Breast epithelium (tissue), 4 donors: Measurements from ENCODE around the gene SLC16A5. TPM values are rescaled to one million over a fixed set of nuclear protein-coding genes. Genes with fewer than 3 reads are reported as not detected.

Experiments
- DNase-seq, 2 donors: peaks; one replicate each; pipeline ENCODE4 v3.0.0-alpha.2; 2019; ENCODE audit warnings: low spot score in 2 of 2
- H3K27ac ChIP-seq, 2 donors: fragments of 200-600 bp; sonication (generic) in 1 of 2; one replicate each; pipeline ENCODE4 v1.5.1; 2016 to 2019; ENCODE audit warnings: mild to moderate bottlenecking in 1 of 2
- H3K27me3 ChIP-seq, 2 donors: fragments of 200-600 bp; sonication (generic) in 1 of 2; one replicate each; pipeline versions ENCODE4 v1.5.1 to v1.6.0; 2017 to 2019; ENCODE audit warnings: control low read depth in 1 of 2, mild to moderate bottlenecking in 1 of 2
- H3K36me3 ChIP-seq: fragments of 200-600 bp; one replicate; pipeline ENCODE4 v1.5.1; 2019
- H3K4me1 ChIP-seq, 2 donors: fragments of 200-600 bp; sonication (generic); one replicate each; pipeline ENCODE4 v1.5.1; 2016 to 2019; ENCODE audit warnings: control low read depth in 1 of 2
- H3K4me3 ChIP-seq, 3 donors: fragments of 200-600 bp; sonication (generic); 1 replicate in 2 of 3; 2 replicates in 1 of 3; pipeline ENCODE4 v1.5.1; 2016 to 2019; ENCODE audit warnings: mild to moderate bottlenecking in 3 of 3, moderate library complexity in 2 of 3
- H3K9me3 ChIP-seq, 2 donors: fragments of 200-600 bp; sonication (generic) in 1 of 2; one replicate each; pipeline ENCODE4 v1.5.1; 2016 to 2019; ENCODE audit warnings: control low read depth in 1 of 2
- CTCF ChIP-seq, 3 donors: fragments of 450-650 bp; IDR thresholded peaks; one replicate each; pipeline ENCODE4 v1.5.1; 2016 to 2017; ENCODE audit warnings: antibody characterized with exemption in 3 of 3, mild to moderate bottlenecking in 3 of 3, moderate library complexity in 3 of 3
- POLR2A ChIP-seq: fragments of 450-650 bp; IDR thresholded peaks from one replicate; pipeline ENCODE4 v1.6.1; 2016; ENCODE audit warnings: antibody characterized with exemption, mild to moderate bottlenecking, moderate library complexity
- POLR2AphosphoS5 ChIP-seq, 3 donors: sonication (generic); formaldehyde crosslinking; IDR thresholded peaks; one replicate each; pipeline ENCODE4 v1.6.1; 2017; ENCODE audit warnings: antibody characterized with exemption in 3 of 3
- intact Hi-C: fragments of 100-400 bp; cut with DNase I; formaldehyde crosslinking; loops from one replicate; pipeline ENCODE4 v1.15.1; 2023; ENCODE audit warnings: low total_unique reads
- total RNA-seq, 3 donors: library from RNA; depleted of rRNA; stranded (reverse); fragments of >200 nt; gene quantifications; one replicate each; pipeline ENCODE4 v1.1.0, GENCODE V29; 2016

Gene SLC16A5
- total RNA-seq, 3 donors from 2014 or later = 9.0 to 19.8 (median 18.4) TPM

GRCh38 chr17:75152922-75153779, 65.4 kb downstream of the SLC16A5 start:
- Histone ChIP-seq H3K27ac (peak overlapping the region in 1 of 2 donors; percentile 40), H3K4me1 (no peaks in the 10 kb centered on the region), H3K27me3 (no peaks in the 10 kb centered on the region), H3K4me3 (peak overlapping the region; percentile 77 to 92 (median 86)), H3K36me3 (no peaks in the 10 kb centered on the region), H3K9me3 (no peaks in the 10 kb centered on the region)
- intact Hi-C loops = no loop called here
- no peak for DNase-seq
- TF ChIP-seq CTCF (IDR thresholded peaks at IDR 0.05) (no peak), POLR2A (no peak), POLR2AphosphoS5 (IDR thresholded peaks at IDR 0.05) (no peak)

GRCh38 chr17:75153780-75154194, 66.0 kb downstream of the SLC16A5 start:
- peak overlapping the region; percentile 40 to 87 for H3K27ac ChIP-seq
- intact Hi-C loops = no loop called here
- no peak for DNase-seq
- no peaks in the 10 kb centered on the region for H3K4me1 ChIP-seq
- H3K9me3 ChIP-seq = no peaks in the 10 kb centered on the region
- peak overlapping the region; percentile 77 to 92 (median 86) for H3K4me3 ChIP-seq
- no peaks in the 10 kb centered on the region for H3K36me3 ChIP-seq
- no peaks in the 10 kb centered on the region for H3K27me3 ChIP-seq
- TF ChIP-seq CTCF (IDR thresholded peaks at IDR 0.05) = no peak
- TF ChIP-seq POLR2A = no peak
- no peak for TF ChIP-seq POLR2AphosphoS5 (IDR thresholded peaks at IDR 0.05)

GRCh38 chr17:75154195-75155106, 66.7 kb downstream of the SLC16A5 start, which contains the start of gene JPT1:
JPT1 (minus strand) TSS chr17:75154512; CDS start chr17:75154397, 115 bp downstream.
- no peaks in the 10 kb centered on the region for H3K4me1 ChIP-seq
- H3K9me3 ChIP-seq = no peaks in the 10 kb centered on the region
- H3K4me3 ChIP-seq = peak within 1 kb of the TSS; percentile 77 to 92 (median 86)
- no peaks in the 10 kb centered on the region for H3K36me3 ChIP-seq
- peak; percentile 99 for DNase-seq
- H3K27me3 ChIP-seq = no peaks in the 10 kb centered on the region
- TF ChIP-seq POLR2AphosphoS5 (IDR thresholded peaks at IDR 0.05) = peak; percentile 85 to 95 (median 92)
- TF ChIP-seq CTCF (IDR thresholded peaks at IDR 0.05) = peak in 1 of 3 donors; percentile 29
- TF ChIP-seq POLR2A = peak; percentile 94
- H3K27ac ChIP-seq = peak within 1 kb of the TSS; percentile 40 to 87
- intact Hi-C loops = no loop called here

GRCh38 chr17:75155191-75155601, 67.4 kb downstream of the SLC16A5 start:
- TF ChIP-seq POLR2AphosphoS5 (IDR thresholded peaks at IDR 0.05) (no peak), CTCF (IDR thresholded peaks at IDR 0.05) (no peak), POLR2A (no peak)
- H3K4me3 ChIP-seq = peak overlapping the region in 1 of 3 donors; percentile 92
- no peaks in the 10 kb centered on the region for H3K4me1 ChIP-seq
- no peaks in the 10 kb centered on the region for H3K9me3 ChIP-seq
- H3K27me3 ChIP-seq = no peaks in the 10 kb centered on the region
- H3K27ac ChIP-seq = peak overlapping the region in 1 of 2 donors; percentile 87
- no peak for DNase-seq
- no peaks in the 10 kb centered on the region for H3K36me3 ChIP-seq
- intact Hi-C loops = no loop called here

Other genes starting within 250 kb of the SLC16A5 start
- under 1 TPM in 1 of 3 donors, not detected in 2; 0.48 TPM for gene GRIN2C, start 228.1 kb upstream of the SLC16A5 start, total RNA-seq
- 1 to 10 TPM; 7.3 to 9.3 (median 8.8) TPM for gene FDXR, start 215.0 kb upstream of the SLC16A5 start, total RNA-seq
- gene FADS6, start 194.3 kb upstream of the SLC16A5 start, total RNA-seq = under 1 TPM in 2 of 3 donors, not detected in 1; 0.33 to 0.80 TPM
- not detected for gene USH1G, start 164.7 kb upstream of the SLC16A5 start, total RNA-seq
- under 1 TPM in 1 of 3 donors, not detected in 2; 0.33 TPM for gene OTOP2, start 163.7 kb upstream of the SLC16A5 start, total RNA-seq
- not detected for gene OTOP3, start 152.1 kb upstream of the SLC16A5 start, total RNA-seq
- 10 to 100 TPM in 2 of 3 donors, 1 to 10 TPM in 1; 6.1 to 46.5 (median 37.3) TPM for gene HID1, start 115.2 kb upstream of the SLC16A5 start, total RNA-seq
- gene CDR2L, start 100.3 kb upstream of the SLC16A5 start, total RNA-seq = 10 to 100 TPM in 1 of 3 donors, 1 to 10 TPM in 2; 8.0 to 13.1 (median 9.2) TPM
- 10 to 100 TPM; 38.6 to 48.6 (median 44.6) TPM for gene MRPL58, start 75.3 kb upstream of the SLC16A5 start, total RNA-seq
- gene ATP5PD, start 41.0 kb upstream of the SLC16A5 start, total RNA-seq = 100 to 1,000 TPM; 190 to 268 (median 222) TPM
- gene KCTD2, start 40.7 kb upstream of the SLC16A5 start, total RNA-seq = 10 to 100 TPM; 23.5 to 28.4 (median 24.6) TPM
- 1 to 10 TPM; 3.4 to 6.7 (median 5.6) TPM for gene ARMC7, start 22.0 kb downstream of the SLC16A5 start, total RNA-seq
- gene NT5C, start 43.8 kb downstream of the SLC16A5 start, total RNA-seq = 100 to 1,000 TPM in 1 of 3 donors, 10 to 100 TPM in 2; 79.6 to 106 (median 91.4) TPM
- gene JPT1, start 66.6 kb downstream of the SLC16A5 start, total RNA-seq = 10 to 100 TPM in 2 of 3 donors, 1 to 10 TPM in 1; 9.9 to 30.5 (median 24.9) TPM
- gene SUMO2, start 95.0 kb downstream of the SLC16A5 start, total RNA-seq = 10 to 100 TPM; 68.8 to 78.6 (median 74.6) TPM
- gene NUP85, start 117.7 kb downstream of the SLC16A5 start, total RNA-seq = 10 to 100 TPM; 37.1 to 40.2 (median 37.7) TPM
- gene GGA3, start 173.7 kb downstream of the SLC16A5 start, total RNA-seq = 10 to 100 TPM; 20.0 to 35.0 (median 32.8) TPM
- gene MRPS7, start 173.9 kb downstream of the SLC16A5 start, total RNA-seq = 10 to 100 TPM; 37.0 to 46.5 (median 40.1) TPM
- 10 to 100 TPM; 26.2 to 38.7 (median 28.8) TPM for gene MIF4GD, start 183.3 kb downstream of the SLC16A5 start, total RNA-seq
- gene SLC25A19, start 201.5 kb downstream of the SLC16A5 start, total RNA-seq = 10 to 100 TPM; 11.4 to 13.8 (median 12.3) TPM